ENCODE measurements around the gene PSMG4.

PSMG4 gene

GRCh38 chr6:3312604-3313231 lies 54.0 kb downstream of the PSMG4 start:
- no peak for DNase-seq

GRCh38 chr6:3314176-3314575 lies 55.4 kb downstream of the PSMG4 start:
- DNase-seq = no peak

GRCh38 chr6:3314621-3315467 lies 56.1 kb downstream of the PSMG4 start:
- DNase-seq = no peak

GRCh38 chr6:3315841-3316240 lies 57.1 kb downstream of the PSMG4 start:
- DNase-seq = no peak

GRCh38 chr6:3316331-3316730 lies 57.6 kb downstream of the PSMG4 start:
- no peak for DNase-seq

- no peak for DNase-seq
Observed at GRCh38 chr6:3316818-3317217, 58.1 kb downstream of the PSMG4 start.

Measured in HCEC 1CT (cell line).